ENCODE data around the gene DNAH1.

DNAH1 gene

GRCh38 chr3:52361898-52362297 is 45.8 kb downstream of the DNAH1 start:
- TF ChIP-seq CTCF (IDR thresholded peaks at IDR 0.05; ENCODE audit: control insufficient read depth, insufficient read depth, low read depth, low read length, missing control alignments): no peak
- DNase-seq (ENCODE audit: low read depth): no peak
- no peak overlapping the region for H3K4me3 ChIP-seq (ENCODE audit: control insufficient read depth, low read depth, low read length)

- no peak overlapping the region for H3K4me3 ChIP-seq (ENCODE audit: control insufficient read depth, low read depth, low read length)
- TF ChIP-seq CTCF (IDR thresholded peaks at IDR 0.05; ENCODE audit: control insufficient read depth, insufficient read depth, low read depth, low read length, missing control alignments): no peak
- DNase-seq (ENCODE audit: low read depth): no peak
Measured at GRCh38 chr3:52364322-52365035, 48.4 kb downstream of the DNAH1 start.

GRCh38 chr3:52366527-52366926 is 50.4 kb downstream of the DNAH1 start:
- no peak for TF ChIP-seq CTCF (IDR thresholded peaks at IDR 0.05; ENCODE audit: control insufficient read depth, insufficient read depth, low read depth, low read length, missing control alignments)
- no peak for DNase-seq (ENCODE audit: low read depth)
- no peak overlapping the region for H3K4me3 ChIP-seq (ENCODE audit: control insufficient read depth, low read depth, low read length)

GRCh38 chr3:52367891-52368880 is 52.1 kb downstream of the DNAH1 start:
- no peak overlapping the region for H3K4me3 ChIP-seq (ENCODE audit: control insufficient read depth, low read depth, low read length)
- DNase-seq (ENCODE audit: low read depth): no peak
- no peak for TF ChIP-seq CTCF (IDR thresholded peaks at IDR 0.05; ENCODE audit: control insufficient read depth, insufficient read depth, low read depth, low read length, missing control alignments)

GRCh38 chr3:52370531-52370930 is 54.4 kb downstream of the DNAH1 start:
- no peak for DNase-seq (ENCODE audit: low read depth)
- no peak overlapping the region for H3K4me3 ChIP-seq (ENCODE audit: control insufficient read depth, low read depth, low read length)
- no peak for TF ChIP-seq CTCF (IDR thresholded peaks at IDR 0.05; ENCODE audit: control insufficient read depth, insufficient read depth, low read depth, low read length, missing control alignments)

GRCh38 chr3:52372822-52373504 is 56.8 kb downstream of the DNAH1 start:
- DNase-seq (ENCODE audit: low read depth): no peak
- no peak for TF ChIP-seq CTCF (IDR thresholded peaks at IDR 0.05; ENCODE audit: control insufficient read depth, insufficient read depth, low read depth, low read length, missing control alignments)
- H3K4me3 ChIP-seq (ENCODE audit: control insufficient read depth, low read depth, low read length): no peak overlapping the region
